ENCODE measurements around the gene KLHL2.

The KLHL2 gene

DNA sequence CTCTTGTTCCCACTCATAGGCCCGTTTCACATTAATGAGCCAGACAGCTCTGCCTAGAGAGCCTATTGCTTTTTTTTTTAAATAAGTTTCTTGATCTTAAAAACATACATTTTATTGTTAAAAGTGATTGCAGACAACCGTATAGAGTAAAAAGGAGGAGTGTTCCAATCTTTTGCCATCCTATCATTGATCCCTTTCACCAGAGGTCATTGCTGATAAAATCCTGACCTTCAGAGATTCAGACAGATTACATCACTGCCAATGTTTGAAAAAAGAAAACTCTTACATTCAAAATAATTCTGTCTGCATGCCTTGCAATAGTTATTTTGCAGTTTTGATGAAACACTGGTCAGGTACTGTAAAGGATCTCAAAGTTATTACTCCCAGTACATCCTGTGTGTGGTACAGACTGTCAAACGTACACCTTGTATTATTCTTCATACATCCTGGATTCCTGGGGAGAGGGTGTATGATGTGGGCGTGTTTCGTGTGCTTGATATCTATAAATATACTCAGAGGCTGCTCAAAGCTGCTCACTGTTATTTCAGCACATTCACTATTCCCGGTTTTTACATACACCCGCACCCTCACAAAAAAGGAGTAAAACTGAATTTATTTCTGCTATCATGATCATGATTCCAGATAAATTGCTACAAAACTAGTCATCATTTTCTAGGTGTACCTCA is 15.4 kb upstream of the KLHL2 start:
- in situ Hi-C loops (cut with HindIII; ENCODE audit: low sequenced_read_pairs): no loop called here
- no peak overlapping the region for H3K4me3 ChIP-seq (ENCODE audit: low read depth, low read length)
- no peak for DNase-seq (ENCODE audit: low read depth, low spot score)
- TF ChIP-seq, protein P1, sequence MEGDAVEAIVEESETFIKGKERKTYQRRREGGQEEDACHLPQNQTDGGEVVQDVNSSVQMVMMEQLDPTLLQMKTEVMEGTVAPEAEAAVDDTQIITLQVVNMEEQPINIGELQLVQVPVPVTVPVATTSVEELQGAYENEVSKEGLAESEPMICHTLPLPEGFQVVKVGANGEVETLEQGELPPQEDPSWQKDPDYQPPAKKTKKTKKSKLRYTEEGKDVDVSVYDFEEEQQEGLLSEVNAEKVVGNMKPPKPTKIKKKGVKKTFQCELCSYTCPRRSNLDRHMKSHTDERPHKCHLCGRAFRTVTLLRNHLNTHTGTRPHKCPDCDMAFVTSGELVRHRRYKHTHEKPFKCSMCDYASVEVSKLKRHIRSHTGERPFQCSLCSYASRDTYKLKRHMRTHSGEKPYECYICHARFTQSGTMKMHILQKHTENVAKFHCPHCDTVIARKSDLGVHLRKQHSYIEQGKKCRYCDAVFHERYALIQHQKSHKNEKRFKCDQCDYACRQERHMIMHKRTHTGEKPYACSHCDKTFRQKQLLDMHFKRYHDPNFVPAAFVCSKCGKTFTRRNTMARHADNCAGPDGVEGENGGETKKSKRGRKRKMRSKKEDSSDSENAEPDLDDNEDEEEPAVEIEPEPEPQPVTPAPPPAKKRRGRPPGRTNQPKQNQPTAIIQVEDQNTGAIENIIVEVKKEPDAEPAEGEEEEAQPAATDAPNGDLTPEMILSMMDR (IDR thresholded peaks at IDR 0.05; ENCODE audit: low read depth, low read length): no peak

DNA sequence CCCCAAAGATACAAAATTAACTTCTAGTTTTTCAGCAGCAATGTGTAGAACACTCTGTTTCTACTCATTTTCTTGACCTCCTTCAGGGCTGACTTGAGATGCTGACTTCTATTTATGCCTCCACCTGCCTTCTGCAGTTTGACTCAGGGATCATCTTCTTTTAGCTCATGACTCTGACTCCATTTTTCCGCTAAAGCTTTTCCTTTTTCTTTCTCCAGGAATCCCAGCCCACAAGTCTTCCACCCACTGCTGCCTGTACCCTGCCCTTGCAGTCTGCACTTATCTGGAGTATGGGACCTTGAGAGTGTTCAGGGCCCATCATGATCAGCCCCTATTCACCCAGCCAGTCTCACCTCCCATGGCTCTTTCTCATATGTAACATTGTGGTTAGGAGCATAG is 14.9 kb upstream of the KLHL2 start:
- in situ Hi-C loops (cut with HindIII; ENCODE audit: low sequenced_read_pairs): no loop called here
- no peak for DNase-seq (ENCODE audit: low read depth, low spot score)
- TF ChIP-seq, protein P1 (IDR thresholded peaks at IDR 0.05; ENCODE audit: low read depth, low read length): no peak
- H3K4me3 ChIP-seq (ENCODE audit: low read depth, low read length): no peak overlapping the region

DNA sequence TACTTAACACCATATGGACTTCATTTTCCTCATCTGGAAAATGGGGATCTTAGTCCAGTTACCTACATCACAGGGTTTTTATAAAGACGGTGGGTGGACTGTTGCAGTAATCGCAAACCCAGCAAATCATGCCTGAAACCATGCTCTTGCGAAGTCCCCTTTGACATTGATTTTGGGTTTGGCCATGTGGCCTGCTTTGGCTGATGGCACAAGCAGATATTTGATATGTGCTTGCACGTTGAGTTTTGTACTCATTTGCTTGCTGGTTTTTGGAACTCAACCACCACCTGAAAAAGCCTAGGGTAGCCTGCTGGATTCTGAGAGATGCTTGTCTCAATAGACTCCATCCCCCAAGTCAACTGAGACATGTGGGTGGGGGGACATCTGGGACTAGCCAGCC is 14.4 kb upstream of the KLHL2 start:
- DNase-seq (ENCODE audit: low read depth, low spot score): no peak
- H3K4me3 ChIP-seq (ENCODE audit: low read depth, low read length): no peak overlapping the region
- TF ChIP-seq, protein P1 (IDR thresholded peaks at IDR 0.05; ENCODE audit: low read depth, low read length): no peak
- in situ Hi-C loops (cut with HindIII; ENCODE audit: low sequenced_read_pairs): no loop called here

DNA sequence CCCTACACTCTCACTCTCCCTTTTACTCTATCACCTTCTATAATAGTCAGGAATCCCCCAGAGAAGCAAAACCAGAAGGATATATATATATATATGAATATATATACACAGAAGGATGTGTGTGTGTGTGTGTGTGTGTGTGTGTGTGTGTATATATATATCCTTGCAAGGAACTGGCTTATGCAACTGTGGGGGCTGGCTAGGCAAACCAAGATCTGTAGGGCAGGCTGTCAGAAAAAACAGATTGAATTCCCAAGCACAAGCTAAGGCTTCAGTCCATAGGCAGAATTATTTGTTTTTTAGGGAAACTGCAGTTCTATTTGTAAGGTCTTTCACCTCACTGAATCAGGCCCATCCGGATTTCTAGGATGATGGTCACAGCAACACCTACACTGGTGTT is 13.0 kb upstream of the KLHL2 start:
- in situ Hi-C loops (cut with HindIII; ENCODE audit: low sequenced_read_pairs): no loop called here
- H3K4me3 ChIP-seq (ENCODE audit: low read depth, low read length): no peak overlapping the region
- no peak for DNase-seq (ENCODE audit: low read depth, low spot score)
- TF ChIP-seq, protein P1 (IDR thresholded peaks at IDR 0.05; ENCODE audit: low read depth, low read length): no peak

DNA sequence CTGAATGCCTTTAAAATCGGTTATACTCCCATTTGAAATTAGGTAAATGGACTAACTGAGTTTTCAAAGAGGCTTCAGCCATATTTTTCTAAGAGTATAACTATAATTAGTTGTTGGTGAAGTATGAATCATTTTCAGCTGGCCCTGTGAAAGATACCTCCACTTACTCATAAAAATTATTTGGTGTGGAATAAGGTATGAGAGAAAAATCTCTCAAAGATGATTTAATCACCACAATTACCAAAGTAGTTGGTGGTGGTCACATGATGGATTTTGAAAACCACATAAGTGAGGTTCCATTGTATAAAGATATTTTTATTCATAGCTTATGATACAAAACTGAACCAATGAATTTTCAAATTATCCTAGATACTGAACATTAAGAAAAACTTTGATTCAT is 9.0 kb upstream of the KLHL2 start:
- in situ Hi-C loops (cut with HindIII; ENCODE audit: low sequenced_read_pairs): no loop called here
- H3K4me3 ChIP-seq (ENCODE audit: low read depth, low read length): no peak overlapping the region
- TF ChIP-seq, protein P1 (IDR thresholded peaks at IDR 0.05; ENCODE audit: low read depth, low read length): no peak
- no peak for DNase-seq (ENCODE audit: low read depth, low spot score)

DNA sequence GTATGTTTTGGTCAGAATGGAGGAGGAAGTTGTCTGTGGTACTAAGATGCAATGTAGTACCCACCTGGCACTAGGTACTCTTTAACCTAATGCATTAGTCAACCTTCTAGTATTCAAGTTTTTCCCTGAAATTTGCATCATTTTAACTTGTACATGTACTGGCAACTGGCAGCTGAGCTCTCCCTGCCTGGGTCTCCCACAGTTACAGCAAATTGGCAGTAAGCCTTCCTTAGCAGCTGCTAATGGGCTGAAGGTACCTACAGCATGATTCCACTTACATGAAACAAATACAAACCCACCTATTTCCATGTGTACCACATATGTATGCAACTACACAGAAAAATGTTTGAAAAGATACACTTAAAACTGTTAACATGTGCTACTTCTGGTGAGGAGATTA is 8.1 kb upstream of the KLHL2 start:
- H3K4me3 ChIP-seq (ENCODE audit: low read depth, low read length): no peak overlapping the region
- peak; percentile 53 for DNase-seq (ENCODE audit: low read depth, low spot score)
- in situ Hi-C loops (cut with HindIII; ENCODE audit: low sequenced_read_pairs): no loop called here
- TF ChIP-seq, protein P1 (IDR thresholded peaks at IDR 0.05; ENCODE audit: low read depth, low read length): no peak

Measured in astrocyte of the spinal cord (primary cell).